WTC11 (cell line): ENCODE data around the gene SDHAF3. TPM values are rescaled to one million over a fixed set of nuclear protein-coding genes. Genes with fewer than 3 reads are reported as not detected.

Experiments
- ATAC-seq: fragments of 200-7000 bp; cut with Tn5 transposase; 2 replicates; pipeline ENCODE4 v1.10.0; 2021; ENCODE audit warnings: mild to moderate bottlenecking, moderate library complexity
- CTCF ChIA-PET: fragments of 300-600 bp; sonication (Branson Sonifier 250); formaldehyde crosslinking; loops from one replicate; lab custom pipeline; 2021; ENCODE audit warnings: antibody characterized with exemption; lab: Charles Lee
- POLR2A ChIA-PET: fragments of 350-600 bp; sonication (Branson Sonifier 250); formaldehyde crosslinking; loops from one replicate; lab custom pipeline; 2021; ENCODE audit warnings: antibody characterized with exemption; lab: Charles Lee
- DNase-seq: peaks from one replicate; pipeline ENCODE4 v3.0.0; 2021; ENCODE audit warnings: low spot score
- H3K27ac Mint-ChIP-seq: 2 replicates; pipeline ENCODE4 v1.8.0; 2021; ENCODE audit warnings: mixed read lengths
- H3K27me3 Mint-ChIP-seq: 2 replicates; pipeline ENCODE4 v1.8.0; 2021; ENCODE audit warnings: low read depth, mild to moderate bottlenecking, moderate library complexity, mixed read lengths
- H3K36me3 Mint-ChIP-seq: 2 replicates; pipeline ENCODE4 v1.8.0; 2021; ENCODE audit warnings: mixed read lengths
- H3K4me1 Mint-ChIP-seq: 2 replicates; pipeline ENCODE4 v1.8.0; 2022; ENCODE audit warnings: mixed read lengths
- H3K4me3 Mint-ChIP-seq: 2 replicates; pipeline ENCODE4 v1.8.0; 2021; ENCODE audit warnings: mild to moderate bottlenecking, moderate library complexity, mixed read lengths
- H3K9me3 Mint-ChIP-seq: 2 replicates; pipeline ENCODE4 v1.8.0; 2021; ENCODE audit warnings: mixed read lengths
- ATF2 ChIP-seq: sonication (generic); formaldehyde crosslinking; IDR thresholded peaks from 2 replicates; pipeline ENCODE4 v1.8.1; 2022; ENCODE audit warnings: low read depth, missing genetic modification reagents, borderline replicate concordance
- FOXJ3 ChIP-seq: sonication (generic); formaldehyde crosslinking; IDR thresholded peaks from 2 replicates; pipeline ENCODE4 v1.9.0; 2021; ENCODE audit warnings: missing genetic modification reagents, mild to moderate bottlenecking, borderline replicate concordance
- MLX ChIP-seq: sonication (generic); formaldehyde crosslinking; IDR thresholded peaks from 2 replicates; pipeline ENCODE4 v1.8.1; 2023; ENCODE audit warnings: mild to moderate bottlenecking, missing genetic modification reagents, moderate library complexity
- NFYB ChIP-seq: sonication (generic); formaldehyde crosslinking; conservative IDR thresholded peaks from 2 replicates; pipeline ENCODE4 v1.8.0; 2022; ENCODE audit warnings: low read depth, missing genetic modification reagents
- NR3C1 ChIP-seq: sonication (generic); formaldehyde crosslinking; conservative IDR thresholded peaks from 2 replicates; pipeline ENCODE4 v1.8.1; 2023; ENCODE audit warnings: low read depth, mild to moderate bottlenecking, missing genetic modification reagents
- OVOL2 ChIP-seq: fragments of 250-450 bp; sonication (Bioruptor Pico); IDR thresholded peaks from 2 replicates; pipeline ENCODE4 v1.9.0; 2021; ENCODE audit warnings: mild to moderate bottlenecking, borderline replicate concordance
- TEAD4 ChIP-seq: sonication (generic); formaldehyde crosslinking; IDR thresholded peaks from 2 replicates; pipeline ENCODE4 v1.8.0; 2022; ENCODE audit warnings: mild to moderate bottlenecking, missing genetic modification reagents
- USF1 ChIP-seq: sonication (generic); formaldehyde crosslinking; IDR thresholded peaks from 2 replicates; pipeline ENCODE4 v1.8.0; 2022; ENCODE audit warnings: mild to moderate bottlenecking, missing genetic modification reagents
- ZNF138 ChIP-seq: sonication (generic); formaldehyde crosslinking; conservative IDR thresholded peaks from 2 replicates; pipeline ENCODE4 v1.8.1; 2022; ENCODE audit warnings: mild to moderate bottlenecking, moderate library complexity, missing genetic modification reagents
- ZNF263 ChIP-seq: sonication (generic); formaldehyde crosslinking; IDR thresholded peaks from 2 replicates; pipeline ENCODE4 v1.8.1; 2022; ENCODE audit warnings: low read depth, mild to moderate bottlenecking, moderate library complexity, missing genetic modification reagents
- ZNF425 ChIP-seq: fragments of 250-450 bp; sonication (Bioruptor Pico); conservative IDR thresholded peaks from 2 replicates; pipeline ENCODE4 v1.9.0; 2021; ENCODE audit warnings: mild to moderate bottlenecking
- ZNF532 ChIP-seq: fragments of 250-450 bp; sonication (Bioruptor Pico); IDR thresholded peaks from 2 replicates; pipeline ENCODE4 v1.9.0; 2021; ENCODE audit warnings: mild to moderate bottlenecking, borderline replicate concordance
- total RNA-seq: library from RNA; stranded (reverse); gene quantifications from 3 replicates; pipeline ENCODE4 v1.2.3, GENCODE V29; 2021
- TF ChIP-seq, protein P1 (sequence below): sonication (generic); formaldehyde crosslinking; IDR thresholded peaks from 2 replicates; pipeline ENCODE4 v1.8.1; 2022; ENCODE audit warnings: missing genetic modification reagents, borderline replicate concordance

The SDHAF3 gene
- total RNA-seq, 1 experiment from 2014 or later, result 32.0 TPM

- no peak for TF ChIP-seq ZNF532 (CRISPR knock-in tag)
- TF ChIP-seq, all 79 proteins: peak for 0
These were observed 15.7 kb downstream of the SDHAF3 start (continued) for GRCh38 chr7:97133159-97133558.

- no peak overlapping the region for H3K4me3 Mint-ChIP-seq
- ChIA-PET CTCF (no interaction called here), POLR2A (no interaction called here)
- H3K27me3 Mint-ChIP-seq, result no peaks in the 10 kb centered on the region
- peaks cover 2% of the 10 kb centered on the region; the same call in 1 of the 2 replicates for H3K4me1 Mint-ChIP-seq
- DNase-seq (no peak), ATAC-seq (no peak)
- H3K36me3 Mint-ChIP-seq, result peaks cover 68% of the 10 kb centered on the region
- H3K27ac Mint-ChIP-seq, result no peak overlapping the region
- H3K9me3 Mint-ChIP-seq, result peaks cover 58% of the 10 kb centered on the region
- TF ChIP-seq MLX (CRISPR knock-in tag), result no peak
- no peak for TF ChIP-seq NR3C1 (CRISPR knock-in tag)
- no peak for TF ChIP-seq NFYB
- TF ChIP-seq OVOL2, result no peak
- no peak for TF ChIP-seq FOXJ3 (CRISPR knock-in tag)
- TF ChIP-seq, protein P1, sequence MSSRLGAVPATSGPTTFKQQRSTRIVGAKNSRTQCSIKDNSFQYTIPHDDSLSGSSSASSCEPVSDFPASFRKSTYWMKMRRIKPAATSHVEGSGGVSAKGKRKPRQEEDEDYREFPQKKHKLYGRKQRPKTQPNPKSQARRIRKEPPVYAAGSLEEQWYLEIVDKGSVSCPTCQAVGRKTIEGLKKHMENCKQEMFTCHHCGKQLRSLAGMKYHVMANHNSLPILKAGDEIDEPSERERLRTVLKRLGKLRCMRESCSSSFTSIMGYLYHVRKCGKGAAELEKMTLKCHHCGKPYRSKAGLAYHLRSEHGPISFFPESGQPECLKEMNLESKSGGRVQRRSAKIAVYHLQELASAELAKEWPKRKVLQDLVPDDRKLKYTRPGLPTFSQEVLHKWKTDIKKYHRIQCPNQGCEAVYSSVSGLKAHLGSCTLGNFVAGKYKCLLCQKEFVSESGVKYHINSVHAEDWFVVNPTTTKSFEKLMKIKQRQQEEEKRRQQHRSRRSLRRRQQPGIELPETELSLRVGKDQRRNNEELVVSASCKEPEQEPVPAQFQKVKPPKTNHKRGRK (CRISPR knock-in tag), result no peak
- no peak for TF ChIP-seq TEAD4 (CRISPR knock-in tag)
- TF ChIP-seq USF1 (CRISPR knock-in tag), result no peak
- no peak for TF ChIP-seq ATF2 (CRISPR knock-in tag)
- no peak for TF ChIP-seq ZNF138 (CRISPR knock-in tag)
- no peak for TF ChIP-seq ZNF425 (CRISPR knock-in tag)
- TF ChIP-seq ZNF263 (CRISPR knock-in tag), result no peak
These were observed 21.3 kb downstream of the SDHAF3 start for GRCh38 chr7:97138830-97139229.
